ENCODE data around the gene KIAA1143.

DNA sequence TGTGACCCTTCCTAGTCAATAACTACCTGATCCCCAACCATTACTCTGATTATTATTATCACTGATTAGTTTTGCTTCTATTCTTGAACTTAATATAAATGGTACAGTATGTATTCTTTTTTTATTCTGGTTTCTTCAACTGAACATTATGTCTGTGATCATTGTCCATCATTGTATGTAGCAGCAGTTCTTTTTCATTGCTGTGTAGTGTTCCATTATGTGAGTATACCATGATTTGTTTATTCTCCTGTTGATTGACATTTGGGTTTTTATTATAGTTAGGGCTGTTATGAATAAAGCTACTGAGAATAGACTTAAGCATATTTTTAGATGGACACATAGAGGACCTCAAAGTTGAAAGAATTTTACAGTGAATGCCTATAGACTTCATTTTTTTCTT lies 2.8 kb upstream of the KIAA1143 start:
- TF ChIP-seq, protein P1, sequence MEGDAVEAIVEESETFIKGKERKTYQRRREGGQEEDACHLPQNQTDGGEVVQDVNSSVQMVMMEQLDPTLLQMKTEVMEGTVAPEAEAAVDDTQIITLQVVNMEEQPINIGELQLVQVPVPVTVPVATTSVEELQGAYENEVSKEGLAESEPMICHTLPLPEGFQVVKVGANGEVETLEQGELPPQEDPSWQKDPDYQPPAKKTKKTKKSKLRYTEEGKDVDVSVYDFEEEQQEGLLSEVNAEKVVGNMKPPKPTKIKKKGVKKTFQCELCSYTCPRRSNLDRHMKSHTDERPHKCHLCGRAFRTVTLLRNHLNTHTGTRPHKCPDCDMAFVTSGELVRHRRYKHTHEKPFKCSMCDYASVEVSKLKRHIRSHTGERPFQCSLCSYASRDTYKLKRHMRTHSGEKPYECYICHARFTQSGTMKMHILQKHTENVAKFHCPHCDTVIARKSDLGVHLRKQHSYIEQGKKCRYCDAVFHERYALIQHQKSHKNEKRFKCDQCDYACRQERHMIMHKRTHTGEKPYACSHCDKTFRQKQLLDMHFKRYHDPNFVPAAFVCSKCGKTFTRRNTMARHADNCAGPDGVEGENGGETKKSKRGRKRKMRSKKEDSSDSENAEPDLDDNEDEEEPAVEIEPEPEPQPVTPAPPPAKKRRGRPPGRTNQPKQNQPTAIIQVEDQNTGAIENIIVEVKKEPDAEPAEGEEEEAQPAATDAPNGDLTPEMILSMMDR (IDR thresholded peaks at IDR 0.05), result no peak
- TF ChIP-seq POLR2A (IDR thresholded peaks at IDR 0.05), result no peak

Data from Peyer's patch (tissue), 4 donors.